Lung (tissue), 12 donors: ENCODE data around the gene TOB1. TPM values are rescaled to one million over a fixed set of nuclear protein-coding genes. Genes with fewer than 3 reads are reported as not detected.
A peak's percentile ranks its signal among the peaks of the same experiment; 100 is the strongest.

Source experiments
- ATAC-seq: fragments of 200-7000 bp; cut with Tn5 transposase; one replicate; pipeline ENCODE4 v1.9.1; 2020; ENCODE audit warnings: moderate number of reproducible peaks; ENCODE audit not compliant: insufficient read depth, low FRiP score
- DNase-seq, 3 donors: peaks; one replicate each; pipeline ENCODE4 v3.0.0-alpha.2; 2013 to 2017
- H3K27ac ChIP-seq, 2 donors: one replicate each; pipeline ENCODE4 v1.5.1; 2013; ENCODE audit warnings: mild to moderate bottlenecking in 2 of 2, moderate library complexity in 2 of 2, control low read depth in 1 of 2, inconsistent platforms in 1 of 2, low read depth in 1 of 2, low read length in 1 of 2
- H3K27me3 ChIP-seq, 3 donors: one replicate each; pipeline ENCODE4 v1.5.1; 2013; ENCODE audit warnings: low read length in 2 of 3; ENCODE audit not compliant: control insufficient read depth in 3 of 3, insufficient read depth in 3 of 3
- H3K36me3 ChIP-seq, 4 donors: one replicate each; pipeline ENCODE4 v1.5.1; 2013; ENCODE audit warnings: low read length in 4 of 4, mild to moderate bottlenecking in 1 of 4, moderate library complexity in 1 of 4; ENCODE audit not compliant: control insufficient read depth in 4 of 4, insufficient read depth in 4 of 4
- H3K4me1 ChIP-seq, 5 donors: one replicate each; pipeline ENCODE4 v1.5.1; 2013; ENCODE audit warnings: low read length in 5 of 5, mild to moderate bottlenecking in 2 of 5, moderate library complexity in 1 of 5; ENCODE audit not compliant: control insufficient read depth in 5 of 5, insufficient read depth in 5 of 5
- H3K4me3 ChIP-seq: one replicate; pipeline ENCODE4 v1.5.1; 2013; ENCODE audit warnings: mild to moderate bottlenecking, control low read depth, moderate library complexity
- H3K9ac ChIP-seq, 2 donors: one replicate each; pipeline ENCODE4 v1.5.1; 2013; ENCODE audit warnings: low read length in 2 of 2, control low read depth in 1 of 2; ENCODE audit not compliant: insufficient read depth in 1 of 2
- H3K9me3 ChIP-seq, 4 donors: one replicate each; pipeline ENCODE4 v1.5.1; 2013; ENCODE audit warnings: low read length in 3 of 4, mild to moderate bottlenecking in 1 of 4, moderate library complexity in 1 of 4; ENCODE audit not compliant: control insufficient read depth in 4 of 4, insufficient read depth in 3 of 4
- CTCF ChIP-seq: IDR thresholded peaks from 2 replicates; pipeline ENCODE4 v1.5.1; 2012; ENCODE audit warnings: mild to moderate bottlenecking; ENCODE audit errors: control extremely low read depth, extremely low read depth
- WGBS, 2 donors: extraction: QIAGEN DNeasy Blood & Tissue Kit; methylation state at CpG; one replicate each; pipeline ENCODE4 v1.1.7; 2013; 5-methylcytosine and 5-hydroxymethylcytosine counted together
- polyA plus RNA-seq, 2 donors: library from polyadenylated mRNA; stranded (reverse); fragments of 200-250 nt; gene quantifications; one replicate each; pipeline ENCODE4 v1.2.1, GENCODE V29; 2013
- total RNA-seq, 2 donors: library from RNA; depleted of rRNA in 1 of 2; stranded (reverse); fragments of >200 nt in 1 of 2; gene quantifications; one replicate each; pipeline ENCODE4 v1.2.1, GENCODE V29; 2014 to 2021
- donor health status: control.
- donor health status: control.
- donor health status: Bipolar disorder and iron deficiency.
- donor health status: healthy.
- donor health status: DM: yes; HTN: yes; CAD: no.

The TOB1 gene
- total and polyA plus RNA-seq, 4 donors, result 15.3 to 75.5 (median 29.5) TPM

GRCh38 chr17:50883850-50884438 lies 17.8 kb upstream of the TOB1 start:
- 52 to 65% methylated on average over 5 of the region's 5 CpGs for whole genome bisulfite sequencing, 2 donors
- Histone ChIP-seq H3K36me3 (no peaks in the 10 kb centered on the region), H3K4me3 (no peak overlapping the region), H3K9ac (no peak overlapping the region), H3K27me3 (no peaks in the 10 kb centered on the region), H3K4me1 (peaks cover 0 to 13% (median 0%) of the 10 kb centered on the region in 5 donors), H3K9me3 (peaks cover 0 to 6% (median 0%) of the 10 kb centered on the region in 4 donors), H3K27ac (peak overlapping the region in 1 of 2 donors; percentile 74)
- TF ChIP-seq CTCF, result no peak
- ATAC-seq (no peak), DNase-seq (no peak)

GRCh38 chr17:50882851-50883250 lies 16.7 kb upstream of the TOB1 start:
- DNase-seq, result no peak
- H3K4me1 ChIP-seq, result peaks cover 0 to 13% (median 0%) of the 10 kb centered on the region in 5 donors
- no peak overlapping the region for H3K9ac ChIP-seq
- H3K36me3 ChIP-seq, result no peaks in the 10 kb centered on the region
- no peak for TF ChIP-seq CTCF
- no peak overlapping the region for H3K4me3 ChIP-seq
- no peaks in the 10 kb centered on the region for H3K27me3 ChIP-seq
- WGBS, 2 donors, result 98% methylated on average over 7 of the region's 7 CpGs
- peaks cover 0 to 6% (median 0%) of the 10 kb centered on the region in 4 donors for H3K9me3 ChIP-seq
- no peak overlapping the region for H3K27ac ChIP-seq
- ATAC-seq, result no peak

GRCh38 chr17:50881182-50881581 lies 15.0 kb upstream of the TOB1 start:
- WGBS, 2 donors, result 96 to 98% methylated on average over 2 of the region's 2 CpGs
- no peak for TF ChIP-seq CTCF

GRCh38 chr17:50879086-50879485 lies 12.9 kb upstream of the TOB1 start:
- Histone ChIP-seq H3K36me3 (no peaks in the 10 kb centered on the region), H3K9me3 (peaks cover 0 to 6% (median 0%) of the 10 kb centered on the region in 4 donors), H3K4me3 (no peak overlapping the region), H3K4me1 (peaks cover 0 to 1% (median 0%) of the 10 kb centered on the region in 5 donors), H3K27ac (no peak overlapping the region), H3K9ac (no peak overlapping the region), H3K27me3 (no peaks in the 10 kb centered on the region)
- ATAC-seq (no peak), DNase-seq (no peak)
- 96 to 97% methylated on average over 5 of the region's 5 CpGs for WGBS, 2 donors
- TF ChIP-seq CTCF, result no peak

More at GRCh38 chr17:50881182-50881581, 15.0 kb upstream of the TOB1 start:
- peaks cover 0 to 6% (median 0%) of the 10 kb centered on the region in 4 donors for H3K9me3 ChIP-seq
- DNase-seq (no peak), ATAC-seq (no peak)
- H3K4me1 ChIP-seq, result peaks cover 0 to 13% (median 0%) of the 10 kb centered on the region in 5 donors
- H3K36me3 ChIP-seq, result no peaks in the 10 kb centered on the region
- no peaks in the 10 kb centered on the region for H3K27me3 ChIP-seq
- H3K9ac ChIP-seq, result no peak overlapping the region
- H3K27ac ChIP-seq, result no peak overlapping the region
- no peak overlapping the region for H3K4me3 ChIP-seq
